Prostate gland (tissue), 2 donors: ENCODE data around the gene CHCHD3.

Experiments
- POLR2A ChIP-seq: fragments of 450-650 bp; IDR thresholded peaks from one replicate; pipeline ENCODE4 v1.6.1; 2016; ENCODE audit warnings: antibody characterized with exemption, mild to moderate bottlenecking
- POLR2AphosphoS5 ChIP-seq: sonication (generic); formaldehyde crosslinking; IDR thresholded peaks from one replicate; pipeline ENCODE4 v1.6.1; 2017; ENCODE audit warnings: antibody characterized with exemption
- TF ChIP-seq, protein P1 (sequence below), 4 experiments: fragments of 200-600 bp in 2 of 4; fragments of 450-650 bp in 2 of 4; sonication (generic) in 2 of 4; IDR thresholded peaks; 1 replicate in 3 of 4; 2 replicates in 1 of 4; pipeline ENCODE4 v1.5.1; 2016 to 2019; ENCODE audit warnings: antibody characterized with exemption in 4 of 4, mild to moderate bottlenecking in 2 of 4, moderate library complexity in 2 of 4

DNA sequence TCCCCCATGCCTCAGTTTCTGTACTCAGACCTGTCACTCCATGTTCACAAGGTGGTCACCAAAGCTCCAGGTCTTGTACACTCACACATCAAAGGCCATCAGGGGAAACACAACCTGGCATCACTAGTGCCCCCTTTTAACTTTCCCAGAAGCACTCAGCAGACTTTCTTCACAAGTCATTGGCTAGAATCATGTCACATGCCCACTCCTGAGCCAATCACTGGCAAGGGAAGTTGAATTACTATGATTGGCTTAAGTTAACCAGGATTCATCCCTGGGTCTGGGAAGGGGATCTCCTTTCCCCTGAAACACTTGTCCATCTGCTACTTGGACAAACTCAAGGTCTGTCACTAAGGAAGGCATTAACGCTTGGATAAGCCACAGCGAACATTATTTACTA, 311.8 kb downstream of the CHCHD3 start:
- TF ChIP-seq, protein P1, sequence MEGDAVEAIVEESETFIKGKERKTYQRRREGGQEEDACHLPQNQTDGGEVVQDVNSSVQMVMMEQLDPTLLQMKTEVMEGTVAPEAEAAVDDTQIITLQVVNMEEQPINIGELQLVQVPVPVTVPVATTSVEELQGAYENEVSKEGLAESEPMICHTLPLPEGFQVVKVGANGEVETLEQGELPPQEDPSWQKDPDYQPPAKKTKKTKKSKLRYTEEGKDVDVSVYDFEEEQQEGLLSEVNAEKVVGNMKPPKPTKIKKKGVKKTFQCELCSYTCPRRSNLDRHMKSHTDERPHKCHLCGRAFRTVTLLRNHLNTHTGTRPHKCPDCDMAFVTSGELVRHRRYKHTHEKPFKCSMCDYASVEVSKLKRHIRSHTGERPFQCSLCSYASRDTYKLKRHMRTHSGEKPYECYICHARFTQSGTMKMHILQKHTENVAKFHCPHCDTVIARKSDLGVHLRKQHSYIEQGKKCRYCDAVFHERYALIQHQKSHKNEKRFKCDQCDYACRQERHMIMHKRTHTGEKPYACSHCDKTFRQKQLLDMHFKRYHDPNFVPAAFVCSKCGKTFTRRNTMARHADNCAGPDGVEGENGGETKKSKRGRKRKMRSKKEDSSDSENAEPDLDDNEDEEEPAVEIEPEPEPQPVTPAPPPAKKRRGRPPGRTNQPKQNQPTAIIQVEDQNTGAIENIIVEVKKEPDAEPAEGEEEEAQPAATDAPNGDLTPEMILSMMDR (IDR thresholded peaks at IDR 0.05), result no peak
- TF ChIP-seq POLR2A, result no peak
- TF ChIP-seq POLR2AphosphoS5, result no peak
